PC-9 (cell line): ENCODE data around the gene CAPG. TPM values are rescaled to one million over a fixed set of nuclear protein-coding genes. Genes with fewer than 3 reads are reported as not detected.

Source experiments
- BruUV-seq: library from RNA; stranded (reverse); fragments of 400-500 nt; replicated peaks from 2 replicates; lab custom pipeline; 2021; lab: Mats Ljungman, UMichigan
- CTCF ChIA-PET: fragments of 300-600 bp; sonication (Branson Sonifier 250); formaldehyde crosslinking; loops from one replicate; lab custom pipeline; 2022; ENCODE audit warnings: antibody characterized with exemption; lab: Charles Lee
- POLR2A ChIA-PET: fragments of 300-600 bp; sonication (Branson Sonifier 250); formaldehyde crosslinking; loops from one replicate; lab custom pipeline; 2022; ENCODE audit warnings: antibody characterized with exemption; ENCODE audit not compliant: unreplicated experiment; lab: Charles Lee
- DNase-seq, 2 experiments: peaks; one replicate each; pipeline versions ENCODE4 v3.0.0 to v3.0.0-alpha.2; 2015 to 2022; ENCODE audit warnings: mixed read lengths in 1 of 2
- H2AFZ ChIP-seq: fragments of 200-600 bp; sonication (generic); 2 replicates; pipeline ENCODE4 v1.8.1; 2017; ENCODE audit warnings: antibody characterized with exemption
- H3F3A ChIP-seq: fragments of 200-600 bp; sonication (generic); 2 replicates; pipeline ENCODE4 v1.8.1; 2017; ENCODE audit warnings: antibody characterized with exemption, mild to moderate bottlenecking, low read depth; ENCODE audit not compliant: insufficient read depth
- H3K27ac ChIP-seq: fragments of 200-600 bp; sonication (generic); 2 replicates; pipeline ENCODE4 v1.6.1; 2016; ENCODE audit warnings: mixed run types
- H3K27me3 ChIP-seq: fragments of 200-600 bp; sonication (generic); 2 replicates; pipeline ENCODE4 v1.6.1; 2016; ENCODE audit warnings: low read depth, mixed run types; ENCODE audit not compliant: insufficient read depth
- H3K36me3 ChIP-seq: fragments of 200-600 bp; sonication (generic); 2 replicates; pipeline ENCODE4 v1.6.1; 2016; ENCODE audit warnings: low read depth, mixed run types
- H3K4me1 ChIP-seq: fragments of 200-600 bp; sonication (generic); replicated peaks from 2 replicates; pipeline ENCODE4 v1.6.1; 2016; ENCODE audit warnings: mixed run types; ENCODE audit not compliant: insufficient read depth
- H3K4me2 ChIP-seq: fragments of 200-600 bp; sonication (generic); 2 replicates; pipeline ENCODE4 v1.6.1; 2017; ENCODE audit warnings: mixed run types
- H3K4me3 ChIP-seq: fragments of 200-600 bp; sonication (generic); 2 replicates; pipeline ENCODE4 v1.6.1; 2016; ENCODE audit warnings: mixed run types
- H3K79me2 ChIP-seq: fragments of 200-600 bp; sonication (generic); 2 replicates; pipeline ENCODE4 v1.6.1; 2017; ENCODE audit warnings: low read depth, mixed run types
- H3K9me2 ChIP-seq: fragments of 200-600 bp; sonication (generic); 2 replicates; pipeline ENCODE4 v1.8.1; 2017; ENCODE audit warnings: mild to moderate bottlenecking; ENCODE audit not compliant: insufficient read depth
- H3K9me3 ChIP-seq: fragments of 200-600 bp; sonication (generic); 2 replicates; pipeline ENCODE4 v1.8.1; 2016; ENCODE audit warnings: low read depth; ENCODE audit not compliant: insufficient read depth
- H4K20me1 ChIP-seq: fragments of 200-600 bp; sonication (generic); 2 replicates; pipeline ENCODE4 v1.8.1; 2017; ENCODE audit not compliant: insufficient read depth
- CTCF ChIP-seq: fragments of 200-600 bp; sonication (generic); conservative IDR thresholded peaks from 2 replicates; pipeline ENCODE4 v1.6.1; 2017; ENCODE audit warnings: mixed run types, antibody characterized with exemption, mild to moderate bottlenecking, moderate library complexity
- EZH2 ChIP-seq: fragments of 200-600 bp; sonication (generic); IDR thresholded peaks from 2 replicates; pipeline ENCODE4 v1.8.0; 2017; ENCODE audit warnings: antibody characterized with exemption, low read depth
- intact Hi-C: fragments of 100-400 bp; cut with micrococcal nuclease; formaldehyde crosslinking; loops from one replicate; pipeline ENCODE4 v1.10.0; 2022; ENCODE audit not compliant: unreplicated experiment
- total RNA-seq: library from RNA; stranded (reverse); gene quantifications from 2 replicates; pipeline ENCODE4 v1.2.3, GENCODE V29; 2021

Gene CAPG
- total RNA-seq, 1 experiment from 2014 or later: 417 TPM

GRCh38 chr2:85419009-85419675 is 9.0 kb upstream of the CAPG start:
- Histone ChIP-seq H2AFZ (peak overlapping the region; percentile 87), H3K27me3 (no peaks in the 10 kb centered on the region), H3K4me3 (peak overlapping the region; percentile 67), H3K9me3 (no peaks in the 10 kb centered on the region), H3K9me2 (no peaks in the 10 kb centered on the region), H3K4me2 (peak overlapping the region; percentile 85), H3K79me2 (0 out of 2 replicates have a peak, but pooled peaks cover 5% of the 10 kb centered on the region), H3F3A (peaks cover 44% of the 10 kb centered on the region), H3K36me3 (no peaks in the 10 kb centered on the region), H4K20me1 (no peaks in the 10 kb centered on the region), H3K4me1 (peaks cover 57% of the 10 kb centered on the region), H3K27ac (peak overlapping the region; percentile 58)
- no peak for DNase-seq
- TSS peak; percentile 53 for BruUV-seq
- ChIA-PET POLR2A (interaction anchor here (0.7 kb wide), 1 partner anchor 130 kb away, joined by 9 read pairs; no protein-coding TSS in a partner anchor), CTCF (interaction anchor here (0.6 to 1.4 kb wide), 2 partner anchors 133 to 1593 kb away, joined by 3 to 5 read pairs; no protein-coding TSS in a partner anchor)
- TF ChIP-seq CTCF (no peak), EZH2 (no peak)
- intact Hi-C loops: loop anchor here (2.0 kb wide), 1 partner anchor 184 kb away; the partner anchor contains the start of gene TMEM150A

GRCh38 chr2:85418132-85419008 is 8.2 kb upstream of the CAPG start, which contains the start of gene SH2D6:
TSS of gene SH2D6 (plus strand) at chr2:85418714. CDS start at chr2:85429466, 10,752 bp downstream.
- CTCF ChIA-PET: no interaction called here
- Histone ChIP-seq H3K4me2 (peak within 1 kb of the TSS; percentile 85), H3K4me1 (peaks cover 60% of the 10 kb centered on the region), H3K27ac (peak within 1 kb of the TSS; percentile 58), H3K9me2 (no peaks in the 10 kb centered on the region), H4K20me1 (no peaks in the 10 kb centered on the region), H3K27me3 (no peaks in the 10 kb centered on the region), H3K79me2 (peaks cover 8% of the 10 kb centered on the region; the same call in 1 of the 2 replicates), H3F3A (peaks cover 46% of the 10 kb centered on the region), H3K4me3 (peak within 1 kb of the TSS; percentile 67), H2AFZ (peak within 1 kb of the TSS; percentile 87), H3K9me3 (no peaks in the 10 kb centered on the region), H3K36me3 (no peaks in the 10 kb centered on the region)
- intact Hi-C loops: loop anchor here (2.0 kb wide), 1 partner anchor 184 kb away; the partner anchor contains the start of gene TMEM150A
- TF ChIP-seq CTCF (no peak), EZH2 (no peak)
- no TSS peak for BruUV-seq
- peak; percentile 71 to 78 for DNase-seq
- POLR2A ChIA-PET: interaction anchor here (0.5 to 0.7 kb wide), 2 partner anchors 64 to 131 kb away, joined by 3 to 9 read pairs; partner anchors contain the start of gene ELMOD3

GRCh38 chr2:85415980-85416650 is 5.9 kb upstream of the CAPG start:
- Histone ChIP-seq H3K36me3 (no peaks in the 10 kb centered on the region), H3K9me2 (no peaks in the 10 kb centered on the region), H3K79me2 (peaks cover 31% of the 10 kb centered on the region), H3K9me3 (no peaks in the 10 kb centered on the region), H3K27me3 (no peaks in the 10 kb centered on the region), H2AFZ (no peak overlapping the region), H3F3A (peaks cover 44% of the 10 kb centered on the region), H3K4me1 (peaks cover 63% of the 10 kb centered on the region), H3K4me3 (no peak overlapping the region), H4K20me1 (no peaks in the 10 kb centered on the region), H3K4me2 (no peak overlapping the region), H3K27ac (no peak overlapping the region)
- ChIA-PET POLR2A (no interaction called here), CTCF (no interaction called here)
- TF ChIP-seq EZH2 (no peak), CTCF (no peak)
- no peak for DNase-seq
- intact Hi-C loops: no loop called here
- no TSS peak for BruUV-seq
